KMS-11 (cell line): ENCODE results near the gene EIF3I.

Experiments
- H2AFZ ChIP-seq: fragments of 200-600 bp; sonication (generic); 2 replicates; pipeline ENCODE4 v1.6.1; 2016; ENCODE audit warnings: antibody characterized with exemption, mixed run types, low read depth
- H3K27ac ChIP-seq: fragments of 200-600 bp; sonication (generic); 2 replicates; pipeline ENCODE4 v1.6.1; 2016; ENCODE audit warnings: mild to moderate bottlenecking, mixed run types
- H3K27me3 ChIP-seq: fragments of 200-600 bp; sonication (generic); 2 replicates; pipeline ENCODE4 v1.6.1; 2017; ENCODE audit warnings: mild to moderate bottlenecking, low read depth, mixed run types, moderate library complexity; ENCODE audit not compliant: insufficient read depth
- H3K36me3 ChIP-seq: fragments of 200-600 bp; sonication (generic); 2 replicates; pipeline ENCODE4 v1.6.1; 2017; ENCODE audit warnings: mild to moderate bottlenecking, mixed run types; ENCODE audit not compliant: insufficient read depth
- H3K4me1 ChIP-seq: fragments of 200-600 bp; sonication (generic); 2 replicates; pipeline ENCODE4 v1.6.1; 2016; ENCODE audit warnings: mild to moderate bottlenecking, low read depth, mixed run types; ENCODE audit not compliant: poor library complexity, severe bottlenecking
- H3K4me2 ChIP-seq: fragments of 200-600 bp; sonication (generic); 2 replicates; pipeline ENCODE4 v1.7.0; 2016; ENCODE audit warnings: mild to moderate bottlenecking, mixed run types
- H3K4me3 ChIP-seq: fragments of 200-600 bp; sonication (generic); IDR thresholded peaks from 2 replicates; pipeline ENCODE4 v1.6.1; 2017; ENCODE audit warnings: low read depth, low read length, mixed read lengths; ENCODE audit not compliant: insufficient read depth
- H3K79me2 ChIP-seq: fragments of 200-600 bp; sonication (generic); 2 replicates; pipeline ENCODE4 v1.6.1; 2016; ENCODE audit warnings: low read depth, mixed run types; ENCODE audit not compliant: insufficient read depth
- H3K9ac ChIP-seq: fragments of 200-600 bp; sonication (generic); 2 replicates; pipeline ENCODE4 v1.6.1; 2016; ENCODE audit warnings: mild to moderate bottlenecking, mixed run types
- H4K20me1 ChIP-seq: fragments of 200-600 bp; sonication (generic); 2 replicates; pipeline ENCODE4 v1.6.1; 2016; ENCODE audit warnings: mild to moderate bottlenecking, mixed run types; ENCODE audit not compliant: insufficient read depth
- CTCF ChIP-seq: fragments of 200-600 bp; sonication (generic); conservative IDR thresholded peaks from 2 replicates; pipeline ENCODE4 v1.6.1; 2017; ENCODE audit warnings: low read depth, mild to moderate bottlenecking, antibody characterized with exemption, low read length, moderate library complexity, mixed read lengths

EIF3I gene

GRCh38 chr1:32221980-32222755 is at the start of gene EIF3I, which contains the start of gene TMEM234:
Gene EIF3I, plus strand, starts transcription at chr1:32222407. Its CDS starts 35 bp downstream, at chr1:32222442.
Gene TMEM234, minus strand, starts transcription at chr1:32222353. Its CDS starts 31 bp downstream, at chr1:32222322.
- H3K27me3 ChIP-seq, result no peaks in the 10 kb centered on the region
- no peaks in the 10 kb centered on the region for H3K36me3 ChIP-seq
- H3K4me2 ChIP-seq, result peak within 1 kb of the TSS; percentile 96
- TF ChIP-seq CTCF, result no peak
- peak within 1 kb of the TSS; percentile 74 for H2AFZ ChIP-seq
- H3K4me1 ChIP-seq, result peaks cover 15% of the 10 kb centered on the region
- H3K27ac ChIP-seq, result peak within 1 kb of the TSS; percentile 57
- no peaks in the 10 kb centered on the region for H4K20me1 ChIP-seq
- H3K9ac ChIP-seq, result peak within 1 kb of the TSS; percentile 81
- peaks cover 22% of the 10 kb centered on the region for H3K79me2 ChIP-seq
- H3K4me3 ChIP-seq, result peak within 1 kb of the TSS; percentile 90

GRCh38 chr1:32172621-32173245 is 49.5 kb upstream of the EIF3I start:
- TF ChIP-seq CTCF, result no peak
- H2AFZ ChIP-seq, result no peak overlapping the region
- H3K9ac ChIP-seq, result no peak overlapping the region
- H3K79me2 ChIP-seq, result no peaks in the 10 kb centered on the region
- no peaks in the 10 kb centered on the region for H3K27me3 ChIP-seq
- H3K36me3 ChIP-seq, result peaks cover 7% of the 10 kb centered on the region; the same call in 1 of the 2 replicates
- H4K20me1 ChIP-seq, result no peaks in the 10 kb centered on the region
- H3K4me3 ChIP-seq, result no peak overlapping the region
- H3K4me1 ChIP-seq, result peaks cover 11% of the 10 kb centered on the region
- no peak overlapping the region for H3K27ac ChIP-seq
- H3K4me2 ChIP-seq, result no peak overlapping the region

GRCh38 chr1:32178380-32179192 is 43.6 kb upstream of the EIF3I start:
- TF ChIP-seq CTCF, result no peak
- Histone ChIP-seq H3K79me2 (peaks cover 35% of the 10 kb centered on the region), H4K20me1 (no peaks in the 10 kb centered on the region), H3K36me3 (peaks cover 10% of the 10 kb centered on the region; the same call in 1 of the 2 replicates), H3K9ac (peak overlapping the region; percentile 80; the same call in 1 of the 2 replicates), H3K4me1 (peaks cover 55% of the 10 kb centered on the region), H3K27ac (peak overlapping the region; percentile 56), H3K4me3 (peak overlapping the region; percentile 36), H2AFZ (peak overlapping the region; percentile 62; the same call in 1 of the 2 replicates), H3K4me2 (peak overlapping the region; percentile 77), H3K27me3 (no peaks in the 10 kb centered on the region)

GRCh38 chr1:32179193-32179442 is 43.1 kb upstream of the EIF3I start:
- Histone ChIP-seq H3K27me3 (no peaks in the 10 kb centered on the region), H3K27ac (peak overlapping the region; percentile 56), H3K4me1 (peaks cover 60% of the 10 kb centered on the region), H3K4me2 (peak overlapping the region; percentile 77), H2AFZ (peak overlapping the region; percentile 62), H3K9ac (peak overlapping the region; percentile 80; the same call in 1 of the 2 replicates), H3K4me3 (peak overlapping the region; percentile 36), H3K79me2 (peaks cover 40% of the 10 kb centered on the region), H3K36me3 (peaks cover 14% of the 10 kb centered on the region; the same call in 1 of the 2 replicates), H4K20me1 (no peaks in the 10 kb centered on the region)
- TF ChIP-seq CTCF, result no peak
